SK-N-SH treated with all-trans-retinoic acid at 6 μM for 48 hours (cell line): Measurements from ENCODE around the gene SMARCA1.
A peak's percentile ranks its signal among the peaks of the same experiment; 100 is the strongest.

Experiments
- ATAC-seq: fragments of 200-7000 bp; cut with Tn5 transposase; 3 replicates; pipeline ENCODE4 v1.9.1; 2020; ENCODE audit warnings: mild to moderate bottlenecking, moderate library complexity
- ARNTL ChIP-seq: fragments of 450-650 bp; formaldehyde crosslinking; IDR thresholded peaks from 2 replicates; pipeline ENCODE4 v1.5.0; 2020; ENCODE audit warnings: low read depth, mild to moderate bottlenecking, moderate library complexity, borderline replicate concordance
- BACH2 ChIP-seq: fragments of 250-450 bp; sonication (Bioruptor Pico); IDR thresholded peaks from 2 replicates; pipeline ENCODE4 v1.9.0; 2021; ENCODE audit warnings: mild to moderate bottlenecking, borderline replicate concordance
- CREB5 ChIP-seq: fragments of 250-450 bp; sonication (Bioruptor Pico); IDR thresholded peaks from 2 replicates; pipeline ENCODE4 v1.5.1; 2020; ENCODE audit warnings: low read depth, mild to moderate bottlenecking, moderate library complexity
- CSDC2 ChIP-seq: fragments of 250-450 bp; sonication (Bioruptor Pico); IDR thresholded peaks from 2 replicates; pipeline ENCODE4 v1.5.0; 2020; ENCODE audit warnings: mild to moderate bottlenecking, moderate library complexity
- CSRNP3 ChIP-seq: fragments of 250-450 bp; sonication (Bioruptor Pico); IDR thresholded peaks from 2 replicates; pipeline ENCODE4 v1.5.1; 2021; ENCODE audit warnings: mild to moderate bottlenecking, moderate library complexity
- ESRRG ChIP-seq: fragments of 250-450 bp; sonication (Bioruptor Pico); IDR thresholded peaks from 2 replicates; pipeline ENCODE4 v1.6.1; 2021; ENCODE audit warnings: mild to moderate bottlenecking
- GLIS3 ChIP-seq: fragments of 250-450 bp; sonication (Bioruptor Pico); IDR thresholded peaks from 2 replicates; pipeline ENCODE4 v1.5.0; 2020; ENCODE audit warnings: mild to moderate bottlenecking, moderate library complexity
- ISL1 ChIP-seq: fragments of 250-450 bp; sonication (Bioruptor Pico); IDR thresholded peaks from 2 replicates; pipeline ENCODE4 v2.1.2; 2022; ENCODE audit warnings: mild to moderate bottlenecking, moderate library complexity
- OSR1 ChIP-seq: fragments of 250-450 bp; sonication (Bioruptor Pico); IDR thresholded peaks from 2 replicates; pipeline ENCODE4 v1.8.0; 2022; ENCODE audit warnings: moderate library complexity, mild to moderate bottlenecking, inconsistent platforms
- POU6F1 ChIP-seq: fragments of 250-450 bp; sonication (Bioruptor Pico); IDR thresholded peaks from 2 replicates; pipeline ENCODE4 v1.8.0; 2021; ENCODE audit warnings: low read depth, mild to moderate bottlenecking, moderate library complexity, borderline replicate concordance
- PPARA ChIP-seq: fragments of 250-450 bp; sonication (Bioruptor Pico); IDR thresholded peaks from 2 replicates; pipeline ENCODE4 v1.5.0; 2020; ENCODE audit warnings: mild to moderate bottlenecking, borderline replicate concordance
- RARB ChIP-seq: fragments of 250-450 bp; sonication (Bioruptor Pico); IDR thresholded peaks from 2 replicates; pipeline ENCODE4 v1.8.0; 2021; ENCODE audit warnings: mild to moderate bottlenecking, moderate library complexity
- SNAI2 ChIP-seq: fragments of 250-450 bp; sonication (Bioruptor Pico); IDR thresholded peaks from 2 replicates; pipeline ENCODE4 v1.5.0; 2020; ENCODE audit warnings: mild to moderate bottlenecking, moderate library complexity
- TCF4 ChIP-seq: fragments of 250-450 bp; sonication (Bioruptor Pico); IDR thresholded peaks from 2 replicates; pipeline ENCODE4 v1.8.0; 2021; ENCODE audit warnings: mild to moderate bottlenecking, moderate library complexity, borderline replicate concordance
- TOX ChIP-seq: fragments of 250-450 bp; sonication (Bioruptor Pico); IDR thresholded peaks from 2 replicates; pipeline ENCODE4 v1.8.0; 2021; ENCODE audit warnings: mild to moderate bottlenecking, moderate library complexity, borderline replicate concordance
- TSHZ2 ChIP-seq: fragments of 250-450 bp; sonication (Bioruptor Pico); IDR thresholded peaks from 2 replicates; pipeline ENCODE4 v1.5.0; 2020; ENCODE audit warnings: mild to moderate bottlenecking, moderate library complexity
- ZC3H10 ChIP-seq: fragments of 250-450 bp; sonication (Bioruptor Pico); IDR thresholded peaks from 2 replicates; pipeline ENCODE4 v1.5.1; 2021; ENCODE audit warnings: mild to moderate bottlenecking, moderate library complexity
- ZFP30 ChIP-seq: fragments of 450-650 bp; formaldehyde crosslinking; IDR thresholded peaks from 2 replicates; pipeline ENCODE4 v1.5.0; 2022; ENCODE audit warnings: mild to moderate bottlenecking, moderate library complexity
- ZNF565 ChIP-seq: fragments of 450-650 bp; formaldehyde crosslinking; conservative IDR thresholded peaks from 2 replicates; pipeline ENCODE4 v1.5.0; 2020; ENCODE audit warnings: low read depth, mild to moderate bottlenecking, moderate library complexity
- ZNF70 ChIP-seq: fragments of 450-650 bp; formaldehyde crosslinking; IDR thresholded peaks from 2 replicates; pipeline ENCODE4 v1.5.0; 2020; ENCODE audit warnings: mild to moderate bottlenecking, moderate library complexity
- ZNF8 ChIP-seq: fragments of 450-650 bp; formaldehyde crosslinking; IDR thresholded peaks from 2 replicates; pipeline ENCODE4 v1.5.0; 2020; ENCODE audit warnings: mild to moderate bottlenecking, moderate library complexity

The SMARCA1 gene

GRCh38 chrX:129510331-129510730 lies 13.0 kb downstream of the SMARCA1 start:
- no peak for ATAC-seq
- TF ChIP-seq ZNF565 (CRISPR knock-in tag) (no peak), ZC3H10 (CRISPR knock-in tag) (no peak), RARB (CRISPR knock-in tag) (no peak), CSDC2 (CRISPR knock-in tag) (no peak), TCF4 (no peak), POU6F1 (no peak), BACH2 (CRISPR knock-in tag) (no peak), ZNF8 (CRISPR knock-in tag) (no peak), ISL1 (CRISPR knock-in tag) (no peak), ESRRG (no peak), GLIS3 (CRISPR knock-in tag) (no peak), TOX (CRISPR knock-in tag) (no peak), CSRNP3 (CRISPR knock-in tag) (no peak), ZNF70 (CRISPR knock-in tag) (no peak), PPARA (CRISPR knock-in tag) (no peak), ZFP30 (no peak), SNAI2 (CRISPR knock-in tag) (no peak), OSR1 (CRISPR knock-in tag) (no peak), TSHZ2 (no peak)
- TF ChIP-seq, all 23 proteins: peak for 0

- TF ChIP-seq RARB (CRISPR knock-in tag) (no peak), ZNF8 (CRISPR knock-in tag) (no peak), SNAI2 (CRISPR knock-in tag) (no peak), POU6F1 (no peak), OSR1 (CRISPR knock-in tag) (no peak), ZNF70 (CRISPR knock-in tag) (no peak)
- no peak; the same call in 2 of the 3 replicates for ATAC-seq
Observed at GRCh38 chrX:129497146-129497843, 26.0 kb downstream of the SMARCA1 start.

- ATAC-seq, result peak; percentile 46; the same call in 2 of the 3 replicates
- TF ChIP-seq TOX (CRISPR knock-in tag), result no peak
- no peak for TF ChIP-seq TCF4
- TF ChIP-seq TSHZ2, result no peak
- TF ChIP-seq ESRRG, result no peak
- no peak for TF ChIP-seq ARNTL (CRISPR knock-in tag)
- TF ChIP-seq SNAI2 (CRISPR knock-in tag), result no peak
- no peak for TF ChIP-seq ISL1 (CRISPR knock-in tag)
- TF ChIP-seq ZC3H10 (CRISPR knock-in tag), result no peak
- no peak for TF ChIP-seq CREB5 (CRISPR knock-in tag)
- no peak for TF ChIP-seq OSR1 (CRISPR knock-in tag)
- no peak for TF ChIP-seq ZNF8 (CRISPR knock-in tag)
- no peak for TF ChIP-seq ZNF565 (CRISPR knock-in tag)
- no peak for TF ChIP-seq POU6F1
- TF ChIP-seq BACH2 (CRISPR knock-in tag), result no peak
Observed at GRCh38 chrX:129496625-129497024, 26.7 kb downstream of the SMARCA1 start.
